BE2C (cell line): Measurements from ENCODE around the gene GRIA1.

Experiments used
- DNase-seq: peaks from one replicate; pipeline ENCODE4 v3.0.0-alpha.2; 2020
- H3K27me3 ChIP-seq: fragments of 250-450 bp; sonication (Bioruptor Pico); 2 replicates; pipeline ENCODE4 v1.5.1; 2020; ENCODE audit warnings: mild to moderate bottlenecking
- H3K36me3 ChIP-seq: fragments of 250-450 bp; sonication (Bioruptor Pico); 2 replicates; pipeline ENCODE4 v1.5.1; 2020; ENCODE audit warnings: mild to moderate bottlenecking
- H3K4me1 ChIP-seq: fragments of 250-450 bp; sonication (Bioruptor Pico); 2 replicates; pipeline ENCODE4 v1.5.1; 2020
- H3K4me3 ChIP-seq: 2 replicates; pipeline ENCODE4 v1.5.1; 2011; ENCODE audit warnings: low read depth, low read length
- H3K9me3 ChIP-seq: fragments of 250-450 bp; sonication (Bioruptor Pico); 2 replicates; pipeline ENCODE4 v1.5.1; 2020
- TF ChIP-seq, protein P1 (sequence below): IDR thresholded peaks from 2 replicates; pipeline ENCODE4 v1.5.1; 2012; ENCODE audit warnings: mild to moderate bottlenecking, low read depth, low read length

Gene GRIA1

DNA sequence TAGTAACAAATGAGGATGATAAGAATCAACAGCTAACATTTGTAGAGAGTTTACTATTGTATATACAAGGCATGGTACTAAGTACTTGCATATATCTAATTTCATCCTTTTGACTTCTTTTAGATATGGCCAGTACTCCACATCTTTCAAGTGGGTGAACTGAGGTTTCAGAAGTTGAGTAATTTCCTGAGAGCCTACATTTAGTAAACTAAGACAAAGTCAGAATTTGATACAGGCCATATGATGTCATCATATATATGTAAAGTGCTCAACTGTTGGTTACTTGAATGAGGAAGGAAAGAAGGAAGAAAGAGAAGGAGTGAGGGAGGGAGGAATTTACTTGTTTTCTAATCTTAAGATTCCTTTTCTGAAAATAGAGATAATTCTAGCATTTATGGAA, 52.8 kb downstream of the GRIA1 start:
- Histone ChIP-seq H3K27me3 (no peaks in the 10 kb centered on the region), H3K4me1 (no peaks in the 10 kb centered on the region), H3K4me3 (no peak overlapping the region), H3K36me3 (no peaks in the 10 kb centered on the region), H3K9me3 (no peaks in the 10 kb centered on the region)
- DNase-seq, result no peak
- TF ChIP-seq, protein P1, sequence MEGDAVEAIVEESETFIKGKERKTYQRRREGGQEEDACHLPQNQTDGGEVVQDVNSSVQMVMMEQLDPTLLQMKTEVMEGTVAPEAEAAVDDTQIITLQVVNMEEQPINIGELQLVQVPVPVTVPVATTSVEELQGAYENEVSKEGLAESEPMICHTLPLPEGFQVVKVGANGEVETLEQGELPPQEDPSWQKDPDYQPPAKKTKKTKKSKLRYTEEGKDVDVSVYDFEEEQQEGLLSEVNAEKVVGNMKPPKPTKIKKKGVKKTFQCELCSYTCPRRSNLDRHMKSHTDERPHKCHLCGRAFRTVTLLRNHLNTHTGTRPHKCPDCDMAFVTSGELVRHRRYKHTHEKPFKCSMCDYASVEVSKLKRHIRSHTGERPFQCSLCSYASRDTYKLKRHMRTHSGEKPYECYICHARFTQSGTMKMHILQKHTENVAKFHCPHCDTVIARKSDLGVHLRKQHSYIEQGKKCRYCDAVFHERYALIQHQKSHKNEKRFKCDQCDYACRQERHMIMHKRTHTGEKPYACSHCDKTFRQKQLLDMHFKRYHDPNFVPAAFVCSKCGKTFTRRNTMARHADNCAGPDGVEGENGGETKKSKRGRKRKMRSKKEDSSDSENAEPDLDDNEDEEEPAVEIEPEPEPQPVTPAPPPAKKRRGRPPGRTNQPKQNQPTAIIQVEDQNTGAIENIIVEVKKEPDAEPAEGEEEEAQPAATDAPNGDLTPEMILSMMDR, result no peak

DNA sequence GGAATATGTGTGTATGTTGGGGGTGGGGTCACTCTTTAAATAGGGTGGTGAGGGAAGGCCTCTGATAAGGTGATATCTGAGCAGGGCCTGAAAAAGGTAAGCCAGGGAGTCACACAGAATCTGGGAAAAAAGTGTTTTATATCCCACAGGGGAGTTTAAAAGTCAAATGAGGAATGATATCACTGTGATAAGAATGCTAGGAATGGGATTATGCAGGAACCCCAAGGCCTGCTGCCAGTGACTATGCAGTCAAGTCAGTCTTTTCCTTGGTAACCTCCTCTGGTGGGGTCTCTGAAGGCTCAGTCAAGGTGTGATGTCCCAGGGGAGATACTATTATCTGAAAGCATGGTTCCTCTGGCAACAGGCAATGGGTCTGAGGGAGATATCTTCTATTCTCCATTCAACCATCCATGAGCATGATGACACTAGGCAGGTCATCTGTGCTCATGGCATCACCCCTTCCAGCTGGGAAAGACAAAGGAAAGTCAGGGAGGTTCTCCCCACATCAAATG, 53.5 kb downstream of the GRIA1 start:
- Histone ChIP-seq H3K9me3 (no peaks in the 10 kb centered on the region), H3K27me3 (no peaks in the 10 kb centered on the region), H3K4me3 (no peak overlapping the region), H3K4me1 (no peaks in the 10 kb centered on the region), H3K36me3 (no peaks in the 10 kb centered on the region)
- DNase-seq, result no peak
- TF ChIP-seq, protein P1, result no peak

DNA sequence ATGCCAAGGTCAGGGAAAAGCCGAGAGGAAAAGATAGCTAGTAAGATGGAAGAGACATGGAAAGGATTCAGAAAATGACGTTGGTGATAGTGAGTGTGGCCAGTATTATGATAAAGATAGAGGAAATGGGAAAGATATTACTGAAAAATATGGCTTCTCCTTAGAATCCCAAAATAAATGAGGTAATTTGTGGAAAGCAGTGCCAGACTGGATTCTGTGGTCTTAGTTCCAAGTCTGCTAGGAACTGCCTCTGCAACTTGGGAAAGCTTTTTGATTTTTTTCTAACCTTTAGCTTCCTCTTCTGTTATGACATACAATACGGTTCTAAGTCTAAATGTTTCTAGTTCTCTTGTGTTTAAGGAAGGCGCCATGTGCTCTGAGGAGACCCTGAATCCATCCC, 54.2 kb downstream of the GRIA1 start:
- TF ChIP-seq, protein P1, result no peak
- no peaks in the 10 kb centered on the region for H3K36me3 ChIP-seq
- DNase-seq, result no peak
- no peak overlapping the region for H3K4me3 ChIP-seq
- H3K4me1 ChIP-seq, result no peaks in the 10 kb centered on the region
- no peaks in the 10 kb centered on the region for H3K27me3 ChIP-seq
- H3K9me3 ChIP-seq, result no peaks in the 10 kb centered on the region

DNA sequence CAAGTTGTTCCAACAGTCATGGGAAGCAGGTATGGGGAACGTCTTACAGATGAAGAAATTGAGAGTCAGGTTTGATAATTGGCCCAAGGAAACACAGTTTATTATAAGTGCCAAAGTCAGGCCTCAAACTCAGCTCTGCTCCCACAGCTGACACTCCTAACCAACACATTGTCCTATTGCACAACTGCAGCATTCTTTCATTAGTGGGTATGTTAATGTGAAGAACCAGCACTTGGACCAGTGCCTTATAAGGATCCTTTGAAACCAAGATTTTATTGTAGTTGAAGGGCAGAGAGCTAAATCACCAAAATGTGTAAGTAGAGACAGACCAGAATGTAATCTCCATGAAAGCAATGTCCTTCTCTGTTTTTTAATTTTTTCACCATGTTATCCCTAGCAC, 56.1 kb downstream of the GRIA1 start:
- TF ChIP-seq, protein P1, result no peak
- no peaks in the 10 kb centered on the region for H3K9me3 ChIP-seq
- no peaks in the 10 kb centered on the region for H3K36me3 ChIP-seq
- no peaks in the 10 kb centered on the region for H3K4me1 ChIP-seq
- no peak for DNase-seq
- H3K27me3 ChIP-seq, result no peaks in the 10 kb centered on the region
- no peak overlapping the region for H3K4me3 ChIP-seq

DNA sequence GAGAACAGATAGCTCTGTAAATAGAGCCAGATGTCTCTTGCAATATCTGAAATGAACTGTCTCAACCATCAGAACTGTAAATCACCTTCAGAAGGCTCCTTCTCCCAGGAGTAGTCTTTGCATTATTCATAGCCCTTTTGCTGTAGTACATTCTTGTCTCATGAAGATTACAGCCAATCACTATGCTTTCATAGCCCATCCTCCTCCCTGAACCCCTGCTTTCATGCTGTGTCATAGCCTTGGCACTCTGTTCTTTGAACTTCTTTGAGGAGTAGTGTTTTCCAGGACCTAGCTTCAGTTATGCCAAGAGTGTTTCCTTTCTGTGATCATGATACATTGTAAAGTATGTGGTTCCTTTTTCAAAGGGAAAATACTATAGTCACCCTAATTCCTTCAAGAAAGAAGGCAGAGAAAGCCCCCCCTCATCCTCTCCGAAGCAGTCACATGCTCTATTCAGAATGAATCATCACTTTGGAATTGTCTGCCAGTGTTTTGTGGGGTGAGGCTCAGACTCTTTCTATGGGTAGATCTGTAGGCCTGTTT, 61.1 kb downstream of the GRIA1 start:
- TF ChIP-seq, protein P1, result no peak
- no peak for DNase-seq
- H3K4me3 ChIP-seq, result no peak overlapping the region

DNA sequence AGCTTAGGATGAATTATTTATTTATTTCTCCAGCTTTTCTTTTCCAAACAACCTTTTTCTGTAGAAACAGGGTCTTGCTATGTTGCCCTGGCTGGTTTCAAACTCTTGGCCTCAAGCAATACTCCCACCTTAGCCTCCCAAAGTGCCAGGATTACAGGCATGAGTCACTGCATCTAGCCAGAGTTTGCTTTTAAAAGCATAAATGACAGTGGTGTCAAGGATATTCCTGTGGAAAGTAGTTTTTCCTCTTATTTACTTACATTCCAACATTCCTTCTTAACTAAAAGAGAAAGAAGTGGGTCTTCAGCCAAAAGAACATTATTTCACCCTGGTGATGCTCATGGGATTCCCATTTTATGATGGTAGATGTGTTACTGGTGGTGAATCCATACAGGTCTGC, 62.4 kb downstream of the GRIA1 start:
- TF ChIP-seq, protein P1, result no peak
- Histone ChIP-seq H3K36me3 (no peaks in the 10 kb centered on the region), H3K4me3 (no peak overlapping the region), H3K9me3 (no peaks in the 10 kb centered on the region), H3K4me1 (no peaks in the 10 kb centered on the region), H3K27me3 (no peaks in the 10 kb centered on the region)
- no peak for DNase-seq

More for the DNA sequence above, 61.1 kb downstream of the GRIA1 start:
- no peaks in the 10 kb centered on the region for H3K4me1 ChIP-seq
- no peaks in the 10 kb centered on the region for H3K36me3 ChIP-seq
- H3K27me3 ChIP-seq, result no peaks in the 10 kb centered on the region
- H3K9me3 ChIP-seq, result no peaks in the 10 kb centered on the region
